CD4-positive, CD25-positive, alpha-beta regulatory T cell (primary cell): ENCODE measurements around the gene EFCAB10. TPM values are rescaled to one million over a fixed set of nuclear protein-coding genes. Genes with fewer than 3 reads are reported as not detected.
A peak's percentile ranks its signal among the peaks of the same experiment; 100 is the strongest.

ENCODE experiments used
- ATAC-seq, 2 donors: fragments of 150-1000 bp; cut with Tn5 transposase; one replicate each; pipeline ENCODE4 v1.10.0; 2021; ENCODE audit warnings: low read depth in 2 of 2, moderate number of reproducible peaks in 2 of 2, moderate library complexity in 1 of 2
- DNase-seq, 3 donors: peaks; one replicate each; pipeline versions ENCODE4 v3.0.0 to v3.0.0-alpha.2; 2012 to 2022; ENCODE audit warnings: mixed read lengths in 1 of 3
- H3K27ac ChIP-seq: one replicate; pipeline ENCODE4 v1.7.0; 2013; ENCODE audit warnings: mild to moderate bottlenecking, low read length; ENCODE audit not compliant: insufficient read depth, poor library complexity, severe bottlenecking
- H3K27me3 ChIP-seq: one replicate; pipeline ENCODE4 v1.7.0; 2013; ENCODE audit warnings: low read length; ENCODE audit not compliant: control insufficient read depth, insufficient read depth
- H3K36me3 ChIP-seq: one replicate; pipeline ENCODE4 v1.7.0; 2013; ENCODE audit warnings: mild to moderate bottlenecking, low read length, moderate library complexity; ENCODE audit not compliant: control insufficient read depth, insufficient read depth
- H3K4me1 ChIP-seq: 2 replicates; pipeline ENCODE4 v1.7.0; 2013; ENCODE audit warnings: mild to moderate bottlenecking, low read length; ENCODE audit not compliant: insufficient read depth, control insufficient read depth, poor library complexity, severe bottlenecking
- H3K4me3 ChIP-seq: one replicate; pipeline ENCODE4 v1.7.0; 2013; ENCODE audit warnings: low read depth, mild to moderate bottlenecking, low read length, moderate library complexity
- H3K9me3 ChIP-seq, 2 experiments: 1 replicate in 1 of 2; 2 replicates in 1 of 2; pipeline ENCODE4 v1.7.0; 2013; ENCODE audit warnings: low read length in 2 of 2, mild to moderate bottlenecking in 1 of 2, moderate library complexity in 1 of 2; ENCODE audit not compliant: control insufficient read depth in 2 of 2
- H3K27ac Mint-ChIP-seq, 3 donors: one replicate each; pipeline ENCODE4 v1.8.0; 2020 to 2022; ENCODE audit warnings: mild to moderate bottlenecking in 3 of 3, mixed read lengths in 3 of 3, moderate library complexity in 2 of 3
- H3K27me3 Mint-ChIP-seq: one replicate; pipeline ENCODE4 v1.8.0; 2022; ENCODE audit warnings: mild to moderate bottlenecking, mixed read lengths
- H3K36me3 Mint-ChIP-seq: one replicate; pipeline ENCODE4 v1.8.0; 2020; ENCODE audit warnings: mixed read lengths
- H3K4me1 Mint-ChIP-seq, 4 donors: one replicate each; pipeline ENCODE4 v1.8.0; 2020 to 2022; ENCODE audit warnings: mixed read lengths in 4 of 4, mild to moderate bottlenecking in 1 of 4
- H3K4me3 Mint-ChIP-seq, 4 donors: one replicate each; pipeline ENCODE4 v1.8.0; 2020 to 2022; ENCODE audit warnings: mild to moderate bottlenecking in 4 of 4, mixed read lengths in 4 of 4, moderate library complexity in 3 of 4
- H3K9me3 Mint-ChIP-seq, 7 donors: one replicate each; pipeline ENCODE4 v1.8.0; 2020 to 2022; ENCODE audit warnings: mixed read lengths in 7 of 7, mild to moderate bottlenecking in 3 of 7, moderate library complexity in 2 of 7
- polyA plus RNA-seq, 4 donors: library from polyadenylated mRNA; unstranded; fragments of 300-500 nt; fragmentation: Illumina TruSeq; gene quantifications; one replicate each; pipeline ENCODE4 v1.2.3, GENCODE V29; 2021
- total RNA-seq: library from RNA; stranded (reverse); gene quantifications from one replicate; pipeline ENCODE4 v1.2.3, GENCODE V29; 2022

The EFCAB10 gene
- total and polyA plus RNA-seq, 5 donors from 2014 or later: 0.86 TPM; not detected in 4

GRCh38 chr7:105580022-105580740 is 1.1 kb downstream of the EFCAB10 start:
- H3K4me1 ChIP-seq: peaks cover 6% of the 10 kb centered on the region
- H3K4me3 ChIP-seq: no peak overlapping the region
- H3K36me3 ChIP-seq: no peaks in the 10 kb centered on the region
- peak overlapping the region in 1 of 4 donors; percentile 58 for H3K4me3 Mint-ChIP-seq
- no peak overlapping the region for H3K27ac Mint-ChIP-seq
- peaks cover 19% of the 10 kb centered on the region for H3K27me3 Mint-ChIP-seq
- peaks cover 0 to 8% (median 2%) of the 10 kb centered on the region in 7 donors for H3K9me3 Mint-ChIP-seq
- H3K36me3 Mint-ChIP-seq: peaks cover 4% of the 10 kb centered on the region
- no peaks in the 10 kb centered on the region for H3K27me3 ChIP-seq
- H3K27ac ChIP-seq: no peak overlapping the region
- no peak for DNase-seq
- H3K9me3 ChIP-seq: no peaks in the 10 kb centered on the region
- no peak for ATAC-seq
- H3K4me1 Mint-ChIP-seq: peaks cover 0 to 15% (median 6%) of the 10 kb centered on the region in 4 donors

- H3K4me3 Mint-ChIP-seq: no peak overlapping the region
- ATAC-seq: no peak
Measured at GRCh38 chr7:105578496-105578895, 2.8 kb downstream of the EFCAB10 start.

GRCh38 chr7:105577251-105577650 is 4.0 kb downstream of the EFCAB10 start:
- Histone ChIP-seq H3K4me1 (peaks cover 6% of the 10 kb centered on the region), H3K4me3 (no peak overlapping the region), H3K27me3 (no peaks in the 10 kb centered on the region), H3K36me3 (no peaks in the 10 kb centered on the region), H3K27ac (no peak overlapping the region), H3K9me3 (no peaks in the 10 kb centered on the region)
- DNase-seq: no peak
- Mint-ChIP-seq H3K27me3 (peaks cover 14% of the 10 kb centered on the region), H3K9me3 (peaks cover 0 to 2% (median 0%) of the 10 kb centered on the region in 7 donors), H3K4me1 (peaks cover 0 to 15% (median 4%) of the 10 kb centered on the region in 4 donors), H3K36me3 (peaks cover 4% of the 10 kb centered on the region), H3K27ac (no peak overlapping the region), H3K4me3 (no peak overlapping the region)
- ATAC-seq: no peak

More at GRCh38 chr7:105578496-105578895, 2.8 kb downstream of the EFCAB10 start:
- H3K27ac ChIP-seq: no peak overlapping the region
- H3K27me3 ChIP-seq: no peaks in the 10 kb centered on the region
- no peak overlapping the region for H3K27ac Mint-ChIP-seq
- H3K4me3 ChIP-seq: no peak overlapping the region
- H3K4me1 ChIP-seq: peaks cover 6% of the 10 kb centered on the region
- no peaks in the 10 kb centered on the region for H3K9me3 ChIP-seq
- no peaks in the 10 kb centered on the region for H3K36me3 ChIP-seq
- H3K4me1 Mint-ChIP-seq: peaks cover 0 to 15% (median 6%) of the 10 kb centered on the region in 4 donors
- no peak for DNase-seq
- peaks cover 4% of the 10 kb centered on the region for H3K36me3 Mint-ChIP-seq
- H3K9me3 Mint-ChIP-seq: peaks cover 0 to 2% (median 0%) of the 10 kb centered on the region in 7 donors
- H3K27me3 Mint-ChIP-seq: peaks cover 19% of the 10 kb centered on the region

DNA sequence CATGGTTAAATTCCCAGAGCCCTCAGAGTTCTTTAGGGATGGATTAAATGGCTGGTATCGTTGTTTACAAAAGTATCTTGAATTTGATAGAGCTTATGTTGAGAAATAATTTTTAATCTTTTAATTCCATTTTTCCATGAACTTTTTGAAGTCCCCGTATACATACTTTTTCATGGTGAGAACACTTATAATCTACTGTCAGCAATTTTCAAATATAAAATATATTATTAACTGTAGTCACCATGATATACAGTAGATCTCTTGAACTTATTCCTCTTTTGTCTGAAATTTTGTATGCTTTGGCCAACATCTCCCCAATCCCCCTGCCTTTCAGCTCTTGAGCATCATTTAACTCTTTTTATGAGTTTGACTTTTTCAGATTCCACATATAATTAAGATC is 9.4 kb downstream of the EFCAB10 start:
- Histone ChIP-seq H3K27me3 (no peaks in the 10 kb centered on the region), H3K4me3 (no peak overlapping the region), H3K27ac (no peak overlapping the region), H3K9me3 (no peaks in the 10 kb centered on the region), H3K36me3 (peaks cover 16% of the 10 kb centered on the region), H3K4me1 (no peaks in the 10 kb centered on the region)
- H3K4me1 Mint-ChIP-seq: peaks cover 0 to 8% (median 0%) of the 10 kb centered on the region in 4 donors
- no peaks in the 10 kb centered on the region for H3K27me3 Mint-ChIP-seq
- DNase-seq (no peak), ATAC-seq (no peak)
- H3K27ac Mint-ChIP-seq: no peak overlapping the region
- H3K36me3 Mint-ChIP-seq: peaks cover 6% of the 10 kb centered on the region
- no peaks in the 10 kb centered on the region for H3K9me3 Mint-ChIP-seq
- no peak overlapping the region for H3K4me3 Mint-ChIP-seq

GRCh38 chr7:105567821-105568220 is 13.5 kb downstream of the EFCAB10 start:
- no peak overlapping the region for H3K27ac Mint-ChIP-seq
- H3K4me1 Mint-ChIP-seq: peaks cover 0 to 12% (median 0%) of the 10 kb centered on the region in 4 donors
- Histone ChIP-seq H3K27me3 (no peaks in the 10 kb centered on the region), H3K9me3 (no peaks in the 10 kb centered on the region), H3K27ac (no peak overlapping the region), H3K4me1 (no peaks in the 10 kb centered on the region), H3K36me3 (peaks cover 50% of the 10 kb centered on the region), H3K4me3 (no peak overlapping the region)
- ATAC-seq: no peak
- H3K36me3 Mint-ChIP-seq: peaks cover 17% of the 10 kb centered on the region
- H3K9me3 Mint-ChIP-seq: no peaks in the 10 kb centered on the region
- no peak overlapping the region for H3K4me3 Mint-ChIP-seq
- no peak for DNase-seq
- H3K27me3 Mint-ChIP-seq: no peaks in the 10 kb centered on the region

DNA sequence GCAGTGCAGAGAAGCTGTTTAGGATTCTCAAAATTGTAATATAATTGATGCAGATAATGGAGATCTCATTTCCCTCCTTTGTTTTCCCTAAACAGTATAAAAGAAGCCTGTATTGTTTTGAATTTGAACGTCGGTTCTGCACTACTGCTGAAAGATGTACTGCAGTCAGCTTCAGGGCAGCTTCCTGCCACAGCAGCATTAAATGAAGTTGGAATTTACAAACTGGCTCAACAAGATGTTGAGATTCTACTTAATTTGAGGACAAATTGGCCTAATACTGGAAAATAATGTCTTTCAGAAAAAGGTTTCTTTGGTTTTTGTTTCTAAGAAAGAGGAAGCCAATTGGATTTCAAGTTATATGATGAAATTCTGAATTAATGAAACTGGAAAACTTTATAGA is 14.3 kb downstream of the EFCAB10 start:
- Histone ChIP-seq H3K27ac (no peak overlapping the region), H3K36me3 (peaks cover 58% of the 10 kb centered on the region), H3K9me3 (no peaks in the 10 kb centered on the region), H3K4me3 (no peak overlapping the region), H3K4me1 (no peaks in the 10 kb centered on the region), H3K27me3 (no peaks in the 10 kb centered on the region)
- DNase-seq (no peak), ATAC-seq (no peak)
- peaks cover 21% of the 10 kb centered on the region for H3K36me3 Mint-ChIP-seq
- no peaks in the 10 kb centered on the region for H3K9me3 Mint-ChIP-seq
- H3K27ac Mint-ChIP-seq: no peak overlapping the region
- peaks cover 0 to 13% (median 0%) of the 10 kb centered on the region in 4 donors for H3K4me1 Mint-ChIP-seq
- H3K4me3 Mint-ChIP-seq: no peak overlapping the region
- H3K27me3 Mint-ChIP-seq: no peaks in the 10 kb centered on the region

DNA sequence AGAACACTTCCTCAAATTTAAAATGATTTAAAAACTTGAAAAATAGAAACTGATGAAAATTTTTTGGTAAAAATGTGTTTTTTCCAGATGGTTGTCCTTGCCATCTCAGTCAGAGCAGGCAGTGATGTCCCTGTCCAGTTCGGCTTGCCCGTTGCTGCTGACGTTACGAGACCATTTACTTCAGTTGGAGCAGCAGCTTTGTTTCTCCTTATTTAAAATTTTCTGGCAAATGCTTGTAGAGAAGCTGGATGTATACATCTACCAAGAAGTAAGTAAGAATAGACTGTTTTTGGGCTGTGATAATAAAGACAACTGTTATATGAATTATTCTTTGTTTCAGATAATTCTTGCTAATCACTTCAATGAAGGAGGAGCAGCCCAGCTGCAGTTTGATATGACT is 16.1 kb downstream of the EFCAB10 start:
- peaks cover 23% of the 10 kb centered on the region for H3K36me3 Mint-ChIP-seq
- H3K27me3 Mint-ChIP-seq: no peaks in the 10 kb centered on the region
- DNase-seq: no peak
- ATAC-seq: no peak
- H3K27ac ChIP-seq: no peak overlapping the region
- H3K9me3 Mint-ChIP-seq: no peaks in the 10 kb centered on the region
- no peak overlapping the region for H3K4me3 ChIP-seq
- H3K27ac Mint-ChIP-seq: no peak overlapping the region
- H3K4me3 Mint-ChIP-seq: no peak overlapping the region
- no peaks in the 10 kb centered on the region for H3K9me3 ChIP-seq
- H3K36me3 ChIP-seq: peaks cover 66% of the 10 kb centered on the region
- H3K4me1 Mint-ChIP-seq: peaks cover 0 to 13% (median 0%) of the 10 kb centered on the region in 4 donors
- H3K27me3 ChIP-seq: no peaks in the 10 kb centered on the region
- H3K4me1 ChIP-seq: no peaks in the 10 kb centered on the region

- Histone ChIP-seq H3K27me3 (no peaks in the 10 kb centered on the region), H3K27ac (no peak overlapping the region), H3K9me3 (no peaks in the 10 kb centered on the region), H3K4me3 (no peak overlapping the region), H3K36me3 (peaks cover 58% of the 10 kb centered on the region), H3K4me1 (no peaks in the 10 kb centered on the region)
- DNase-seq (no peak), ATAC-seq (no peak)
- H3K4me1 Mint-ChIP-seq: peaks cover 0 to 4% (median 0%) of the 10 kb centered on the region in 4 donors
- H3K9me3 Mint-ChIP-seq: no peaks in the 10 kb centered on the region
- H3K4me3 Mint-ChIP-seq: no peak overlapping the region
- peaks cover 19% of the 10 kb centered on the region for H3K36me3 Mint-ChIP-seq
- H3K27ac Mint-ChIP-seq: peak overlapping the region in 2 of 3 donors; percentile 74 to 79
- H3K27me3 Mint-ChIP-seq: no peaks in the 10 kb centered on the region
Measured at GRCh38 chr7:105559926-105560325, 21.4 kb downstream of the EFCAB10 start.
